Erythroblast (primary cell): Measurements from ENCODE around the gene TUBB4B.
A peak's percentile ranks its signal among the peaks of the same experiment; 100 is the strongest.

Experiments
- GATA1 ChIP-seq: IDR thresholded peaks from 2 replicates; pipeline ENCODE4 v1.6.1; 2011; ENCODE audit warnings: low read depth, mild to moderate bottlenecking, control low read depth, low read length, moderate library complexity
- POLR2A ChIP-seq: IDR thresholded peaks from 2 replicates; pipeline ENCODE4 v1.6.1; 2011; ENCODE audit warnings: mild to moderate bottlenecking, low read length

DNA sequence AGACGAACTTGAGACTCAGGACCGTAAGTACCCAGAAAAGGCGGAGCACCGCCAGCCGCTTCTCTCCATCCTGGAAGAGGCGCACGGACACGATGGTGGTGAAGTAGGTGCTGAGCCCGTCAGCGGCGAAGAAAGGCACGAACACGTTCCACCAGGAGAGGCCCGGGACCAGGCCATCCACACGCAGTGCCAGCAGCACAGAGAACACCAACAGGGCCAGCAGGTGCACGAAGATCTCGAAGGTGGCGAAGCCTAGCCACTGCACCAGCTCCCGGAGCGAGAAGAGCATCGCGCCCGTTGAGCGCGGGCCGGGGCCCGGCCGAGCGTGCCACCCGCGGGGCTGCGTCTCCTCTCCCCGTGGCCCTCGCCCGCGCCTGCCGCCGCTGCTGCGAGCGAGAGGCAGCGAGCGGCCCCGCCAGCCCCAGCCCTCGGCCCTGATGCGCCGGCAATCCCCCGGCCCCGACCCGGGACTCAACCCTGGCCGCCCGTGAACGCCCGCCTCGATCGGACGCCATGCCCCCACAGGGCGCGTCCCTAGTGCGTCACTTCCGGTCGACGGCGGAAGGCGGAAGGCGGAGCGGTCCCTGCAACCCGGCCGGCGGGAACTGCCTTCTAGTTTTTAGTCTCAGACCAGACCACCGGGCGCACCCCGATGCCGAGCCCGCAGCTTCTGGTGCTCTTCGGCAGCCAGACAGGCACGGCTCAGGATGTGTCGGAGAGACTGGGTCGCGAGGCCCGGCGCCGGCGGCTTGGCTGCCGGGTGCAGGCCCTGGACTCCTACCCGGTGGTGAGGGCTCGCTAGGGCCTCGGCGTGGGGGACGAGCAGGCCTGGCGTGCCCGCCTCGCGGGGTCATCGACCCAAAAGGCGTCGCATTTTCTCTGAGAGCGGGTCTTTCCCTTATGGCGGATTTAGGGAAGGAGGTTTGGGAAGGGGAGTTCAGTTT, 35.7 kb upstream of the TUBB4B start, which contains the start of the genes NDOR1 and TMEM203:
- TF ChIP-seq POLR2A (peak; percentile 87), GATA1 (no peak)
